H7 (cell line): ENCODE measurements around the gene GNAI1. TPM values are rescaled to one million over a fixed set of nuclear protein-coding genes. Genes with fewer than 3 reads are reported as not detected.

Experiments used
- DNase-seq: peaks from one replicate; pipeline ENCODE4 v3.0.0; 2012
- H3K27me3 ChIP-seq: 2 replicates; pipeline ENCODE4 v1.6.0; 2011; ENCODE audit warnings: mild to moderate bottlenecking, low read length; ENCODE audit not compliant: control insufficient read depth, insufficient read depth
- H3K36me3 ChIP-seq: replicated peaks from 2 replicates; pipeline ENCODE4 v1.5.1; 2011; ENCODE audit warnings: low read length; ENCODE audit not compliant: control insufficient read depth, insufficient read depth
- H3K4me3 ChIP-seq: 2 replicates; pipeline ENCODE4 v1.5.1; 2011; ENCODE audit warnings: low read depth, mild to moderate bottlenecking, control low read depth, low read length, moderate library complexity; ENCODE audit not compliant: insufficient read depth
- total RNA-seq: library from RNA; depleted of rRNA; stranded (reverse); fragments of >200 nt; shearing (Covaris generic); gene quantifications from 2 replicates; pipeline ENCODE4 v1.2.3, GENCODE V29; 2014

Gene GNAI1
- total RNA-seq, 1 experiment from 2014 or later = 19.4 TPM

GRCh38 chr7:80226629-80227028 lies 92.0 kb downstream of the GNAI1 start:
- no peaks in the 10 kb centered on the region for H3K27me3 ChIP-seq

GRCh38 chr7:80230327-80230726 lies 95.7 kb downstream of the GNAI1 start:
- DNase-seq = no peak
- H3K27me3 ChIP-seq = no peaks in the 10 kb centered on the region
- H3K4me3 ChIP-seq = no peak overlapping the region
- no peaks in the 10 kb centered on the region for H3K36me3 ChIP-seq

More at GRCh38 chr7:80226629-80227028, 92.0 kb downstream of the GNAI1 start:
- no peak overlapping the region for H3K4me3 ChIP-seq
- DNase-seq = no peak
- no peaks in the 10 kb centered on the region for H3K36me3 ChIP-seq

GRCh38 chr7:80231707-80232106 lies 97.1 kb downstream of the GNAI1 start:
- DNase-seq = no peak
- Histone ChIP-seq H3K36me3 (no peaks in the 10 kb centered on the region), H3K27me3 (no peaks in the 10 kb centered on the region), H3K4me3 (no peak overlapping the region)

- H3K36me3 ChIP-seq = no peaks in the 10 kb centered on the region
- H3K27me3 ChIP-seq = no peaks in the 10 kb centered on the region
- no peak overlapping the region for H3K4me3 ChIP-seq
- no peak for DNase-seq
Measured at GRCh38 chr7:80232979-80233724, 98.5 kb downstream of the GNAI1 start.

- Histone ChIP-seq H3K36me3 (no peaks in the 10 kb centered on the region), H3K4me3 (no peak overlapping the region), H3K27me3 (no peaks in the 10 kb centered on the region)
- DNase-seq = no peak
Measured at GRCh38 chr7:80235334-80235733, 100.7 kb downstream of the GNAI1 start.

- Histone ChIP-seq H3K36me3 (no peaks in the 10 kb centered on the region), H3K27me3 (no peaks in the 10 kb centered on the region), H3K4me3 (no peak overlapping the region)
- DNase-seq = no peak
Measured at GRCh38 chr7:80236681-80237080, 102.0 kb downstream of the GNAI1 start.

GRCh38 chr7:80240265-80241025 lies 105.8 kb downstream of the GNAI1 start:
- Histone ChIP-seq H3K27me3 (no peaks in the 10 kb centered on the region), H3K36me3 (no peaks in the 10 kb centered on the region), H3K4me3 (no peak overlapping the region)
- no peak for DNase-seq

GRCh38 chr7:80241671-80242070 lies 107.0 kb downstream of the GNAI1 start:
- H3K4me3 ChIP-seq = no peak overlapping the region
- no peaks in the 10 kb centered on the region for H3K27me3 ChIP-seq
- no peak for DNase-seq
- no peaks in the 10 kb centered on the region for H3K36me3 ChIP-seq

- H3K36me3 ChIP-seq = no peaks in the 10 kb centered on the region
- no peaks in the 10 kb centered on the region for H3K27me3 ChIP-seq
- no peak overlapping the region for H3K4me3 ChIP-seq
- DNase-seq = no peak
Measured at GRCh38 chr7:80243425-80243824, 108.8 kb downstream of the GNAI1 start.

- no peak overlapping the region for H3K4me3 ChIP-seq
- H3K36me3 ChIP-seq = no peaks in the 10 kb centered on the region
- DNase-seq = no peak
- H3K27me3 ChIP-seq = no peaks in the 10 kb centered on the region
Measured at GRCh38 chr7:80244206-80244916, 109.7 kb downstream of the GNAI1 start.

- DNase-seq = no peak
- no peaks in the 10 kb centered on the region for H3K27me3 ChIP-seq
- no peak overlapping the region for H3K4me3 ChIP-seq
- no peaks in the 10 kb centered on the region for H3K36me3 ChIP-seq
Measured at GRCh38 chr7:80247144-80247543, 112.5 kb downstream of the GNAI1 start.

GRCh38 chr7:80247891-80248290 lies 113.3 kb downstream of the GNAI1 start:
- H3K4me3 ChIP-seq = no peak overlapping the region
- no peaks in the 10 kb centered on the region for H3K27me3 ChIP-seq
- DNase-seq = no peak
- no peaks in the 10 kb centered on the region for H3K36me3 ChIP-seq

- H3K36me3 ChIP-seq = no peaks in the 10 kb centered on the region
- H3K27me3 ChIP-seq = no peaks in the 10 kb centered on the region
- no peak overlapping the region for H3K4me3 ChIP-seq
- DNase-seq = no peak
Measured at GRCh38 chr7:80249184-80249583, 114.6 kb downstream of the GNAI1 start.

- no peak for DNase-seq
- H3K36me3 ChIP-seq = no peaks in the 10 kb centered on the region
- H3K27me3 ChIP-seq = no peaks in the 10 kb centered on the region
- H3K4me3 ChIP-seq = no peak overlapping the region
Measured at GRCh38 chr7:80249619-80250295, 115.1 kb downstream of the GNAI1 start.
